ENCODE data around the gene FCHO1.

The FCHO1 gene

GRCh38 chr19:17724655-17725054, 26.6 kb upstream of the FCHO1 start:
- H3K27me3 ChIP-seq (ENCODE audit: insufficient read depth, poor library complexity, severe bottlenecking), result no peaks in the 10 kb centered on the region
- no peak overlapping the region for H3K27ac ChIP-seq (replicated peaks)
- TF ChIP-seq SPI1 (IDR thresholded peaks at IDR 0.05; ENCODE audit: borderline replicate concordance, low read depth) (no peak), CTCF (IDR thresholded peaks at IDR 0.05; ENCODE audit: insufficient read depth, low read length) (no peak)
- no peak overlapping the region for H3K4me3 ChIP-seq (replicated peaks; ENCODE audit: insufficient read depth, low read length)
- no peak for DNase-seq (ENCODE audit: low read depth in 1 of 2, low spot score in 1 of 2)

- Histone ChIP-seq H3K27me3 (ENCODE audit: insufficient read depth, poor library complexity, severe bottlenecking) (no peaks in the 10 kb centered on the region), H3K4me3 (replicated peaks; ENCODE audit: insufficient read depth, low read length) (no peak overlapping the region), H3K27ac (replicated peaks) (no peak overlapping the region)
- DNase-seq (ENCODE audit: low read depth in 1 of 2, low spot score in 1 of 2), result no peak
- no peak for TF ChIP-seq GABPA (IDR thresholded peaks at IDR 0.05; ENCODE audit: low read depth)
- no peak for TF ChIP-seq REST (IDR thresholded peaks at IDR 0.05; ENCODE audit: insufficient replicate concordance, low read depth)
- TF ChIP-seq CTCF (IDR thresholded peaks at IDR 0.05; ENCODE audit: insufficient read depth, low read length), result no peak
- no peak for TF ChIP-seq POLR2AphosphoS5 (IDR thresholded peaks at IDR 0.05; ENCODE audit: low read depth)
- no peak for TF ChIP-seq SPI1 (IDR thresholded peaks at IDR 0.05; ENCODE audit: borderline replicate concordance, low read depth)
Observed at GRCh38 chr19:17725422-17726078, 25.7 kb upstream of the FCHO1 start.

GRCh38 chr19:17726136-17726741, 25.0 kb upstream of the FCHO1 start:
- TF ChIP-seq REST (IDR thresholded peaks at IDR 0.05; ENCODE audit: insufficient replicate concordance, low read depth) (no peak), SPI1 (IDR thresholded peaks at IDR 0.05; ENCODE audit: borderline replicate concordance, low read depth) (no peak), CTCF (IDR thresholded peaks at IDR 0.05; ENCODE audit: insufficient read depth, low read length) (no peak), POLR2AphosphoS5 (IDR thresholded peaks at IDR 0.05; ENCODE audit: low read depth) (no peak), GABPA (IDR thresholded peaks at IDR 0.05; ENCODE audit: low read depth) (no peak)
- no peak overlapping the region for H3K4me3 ChIP-seq (replicated peaks; ENCODE audit: insufficient read depth, low read length)
- no peak overlapping the region for H3K27ac ChIP-seq (replicated peaks)
- DNase-seq (ENCODE audit: low read depth in 1 of 2, low spot score in 1 of 2), result no peak
- H3K27me3 ChIP-seq (ENCODE audit: insufficient read depth, poor library complexity, severe bottlenecking), result no peaks in the 10 kb centered on the region

Measured in HL-60 (cell line).